H9 (cell line): ENCODE measurements around the gene ANKH. TPM values are rescaled to one million over a fixed set of nuclear protein-coding genes. Genes with fewer than 3 reads are reported as not detected.

Experiments
- DNase-seq: peaks from one replicate; pipeline ENCODE4 v3.0.0-alpha.2; 2017
- H2AFZ ChIP-seq: one replicate; pipeline ENCODE4 v1.6.1; 2013; ENCODE audit warnings: mild to moderate bottlenecking, low read length, control low read depth, moderate library complexity
- H2AK5ac ChIP-seq: 2 replicates; pipeline ENCODE4 v1.6.1; 2013; ENCODE audit warnings: low read length, control low read depth, mixed read lengths; ENCODE audit not compliant: insufficient read length
- H2BK120ac ChIP-seq: one replicate; pipeline ENCODE4 v1.6.1; 2013; ENCODE audit warnings: low read depth, mild to moderate bottlenecking, low read length, control low read depth, inconsistent platforms; ENCODE audit not compliant: poor library complexity, severe bottlenecking
- H2BK12ac ChIP-seq: 2 replicates; pipeline ENCODE4 v1.6.1; 2013; ENCODE audit warnings: low read length, control low read depth, mixed read lengths, low read depth; ENCODE audit not compliant: insufficient read length
- H2BK15ac ChIP-seq: 2 replicates; pipeline ENCODE4 v1.6.1; 2013; ENCODE audit warnings: low read depth, low read length, control low read depth
- H2BK20ac ChIP-seq: one replicate; pipeline ENCODE4 v1.6.1; 2013; ENCODE audit warnings: low read depth, mild to moderate bottlenecking, low read length, control low read depth, inconsistent platforms; ENCODE audit not compliant: poor library complexity, severe bottlenecking
- H2BK5ac ChIP-seq: 2 replicates; pipeline ENCODE4 v1.6.1; 2013; ENCODE audit warnings: low read length, control low read depth, mixed read lengths; ENCODE audit not compliant: insufficient read length
- H3K14ac ChIP-seq: 2 replicates; pipeline ENCODE4 v1.6.1; 2013; ENCODE audit warnings: low read length, control low read depth; ENCODE audit not compliant: insufficient read depth
- H3K18ac ChIP-seq: 2 replicates; pipeline ENCODE4 v1.6.1; 2013; ENCODE audit warnings: low read depth, mild to moderate bottlenecking, mixed read lengths, low read length, control low read depth; ENCODE audit not compliant: insufficient read length
- H3K23ac ChIP-seq: 2 replicates; pipeline ENCODE4 v1.6.1; 2013; ENCODE audit warnings: low read length, control low read depth, mixed read lengths, low read depth; ENCODE audit not compliant: insufficient read length
- H3K23me2 ChIP-seq: 2 replicates; pipeline ENCODE4 v1.6.1; 2013; ENCODE audit warnings: low read depth, mild to moderate bottlenecking, mixed read lengths, low read length, control low read depth; ENCODE audit not compliant: insufficient read length, poor library complexity, severe bottlenecking
- H3K27ac ChIP-seq: 2 replicates; pipeline ENCODE4 v1.5.1; 2013; ENCODE audit warnings: low read length, control low read depth, mixed read lengths, low read depth; ENCODE audit not compliant: insufficient read length
- H3K27me3 ChIP-seq: 2 replicates; pipeline ENCODE4 v1.6.1; 2013; ENCODE audit warnings: low read length, control low read depth, inconsistent platforms; ENCODE audit not compliant: insufficient read depth
- H3K4ac ChIP-seq: 2 replicates; pipeline ENCODE4 v1.6.1; 2013; ENCODE audit warnings: low read depth, mild to moderate bottlenecking, control low read depth, inconsistent platforms, low read length, moderate library complexity
- H3K4me1 ChIP-seq: 2 replicates; pipeline ENCODE4 v1.6.1; 2013; ENCODE audit warnings: low read length, control low read depth, inconsistent platforms; ENCODE audit not compliant: insufficient read depth
- H3K4me2 ChIP-seq: 2 replicates; pipeline ENCODE4 v1.6.1; 2013; ENCODE audit warnings: low read length, control low read depth, mixed read lengths; ENCODE audit not compliant: insufficient read length, insufficient read depth
- H3K56ac ChIP-seq: 2 replicates; pipeline ENCODE4 v1.6.1; 2013; ENCODE audit warnings: low read depth, mild to moderate bottlenecking, mixed read lengths, low read length, control low read depth; ENCODE audit not compliant: insufficient read length
- H3K79me1 ChIP-seq: 2 replicates; pipeline ENCODE4 v1.6.1; 2013; ENCODE audit warnings: low read depth, mild to moderate bottlenecking, moderate library complexity, low read length, control low read depth, inconsistent platforms; ENCODE audit not compliant: insufficient read depth, poor library complexity, severe bottlenecking
- H3K79me2 ChIP-seq: 2 replicates; pipeline ENCODE4 v1.6.1; 2013; ENCODE audit warnings: low read length, control low read depth, inconsistent platforms; ENCODE audit not compliant: insufficient read depth
- H3K9ac ChIP-seq: 2 replicates; pipeline ENCODE4 v1.6.1; 2013; ENCODE audit warnings: low read length, control low read depth, mixed read lengths; ENCODE audit not compliant: insufficient read length; ENCODE audit errors: extremely low read depth
- H3K9me3 ChIP-seq: one replicate; pipeline ENCODE4 v1.6.1; 2013; ENCODE audit warnings: low read depth, low read length, inconsistent platforms; ENCODE audit not compliant: control insufficient read depth
- H3T11ph ChIP-seq: one replicate; pipeline ENCODE4 v1.6.1; 2013; ENCODE audit warnings: mild to moderate bottlenecking, low read length, control low read depth, inconsistent platforms
- H4K20me1 ChIP-seq: one replicate; pipeline ENCODE4 v1.6.1; 2013; ENCODE audit not compliant: control insufficient read depth, insufficient read length, insufficient read depth
- H4K5ac ChIP-seq: 2 replicates; pipeline ENCODE4 v1.6.1; 2013; ENCODE audit warnings: low read depth, mild to moderate bottlenecking, mixed read lengths, low read length, control low read depth; ENCODE audit not compliant: insufficient read length
- H4K8ac ChIP-seq: replicated peaks from 2 replicates; pipeline ENCODE4 v1.6.1; 2013; ENCODE audit warnings: low read length, control low read depth, mixed read lengths, low read depth; ENCODE audit not compliant: insufficient read length
- H4K91ac ChIP-seq: 2 replicates; pipeline ENCODE4 v1.6.1; 2013; ENCODE audit warnings: low read depth, mild to moderate bottlenecking, moderate library complexity, mixed read lengths, low read length, control low read depth; ENCODE audit not compliant: insufficient read length
- H3K27ac Mint-ChIP-seq, 3 experiments: 2 replicates in 2 of 3; 3 replicates in 1 of 3; pipeline ENCODE4 v1.8.0; 2020 to 2021; ENCODE audit warnings: mixed read lengths in 3 of 3, mild to moderate bottlenecking in 1 of 3, moderate library complexity in 1 of 3
- H3K27me3 Mint-ChIP-seq: 2 replicates; pipeline ENCODE4 v1.8.0; 2021; ENCODE audit warnings: low read depth, mild to moderate bottlenecking, moderate library complexity, mixed read lengths
- H3K36me3 Mint-ChIP-seq, 3 experiments: 2 replicates in 2 of 3; 3 replicates in 1 of 3; pipeline ENCODE4 v1.8.0; 2020 to 2021; ENCODE audit warnings: low read depth in 3 of 3, mixed read lengths in 3 of 3; ENCODE audit not compliant: insufficient read depth in 1 of 3
- H3K4me1 Mint-ChIP-seq, 2 experiments: 2 replicates each; pipeline ENCODE4 v1.8.0; 2020; ENCODE audit warnings: mixed read lengths in 2 of 2
- H3K4me3 Mint-ChIP-seq, 2 experiments: 2 replicates in 1 of 2; 3 replicates in 1 of 2; pipeline ENCODE4 v1.8.0; 2020 to 2021; ENCODE audit warnings: mild to moderate bottlenecking in 2 of 2, mixed read lengths in 2 of 2, moderate library complexity in 1 of 2
- H3K9me3 Mint-ChIP-seq, 2 experiments: 2 replicates in 1 of 2; 3 replicates in 1 of 2; pipeline ENCODE4 v1.8.0; 2020; ENCODE audit warnings: mild to moderate bottlenecking in 2 of 2, mixed read lengths in 2 of 2, moderate library complexity in 1 of 2
- CTCF ChIP-seq: fragments of 200-600 bp; sonication (generic); conservative IDR thresholded peaks from 3 replicates; pipeline ENCODE4 v1.8.0; 2021; ENCODE audit warnings: antibody characterized with exemption, mild to moderate bottlenecking
- WGBS: extraction: QIAGEN DNeasy Blood & Tissue Kit; methylation state at CpG from one replicate; pipeline ENCODE4 v1.1.7; 2013; ENCODE audit warnings: missing lambda C conversion rate, low lambda C conversion rate, mixed read lengths; ENCODE audit not compliant: insufficient read length; ENCODE audit errors: extremely low coverage; 5-methylcytosine and 5-hydroxymethylcytosine counted together
- total RNA-seq: library from RNA; stranded (reverse); gene quantifications from 2 replicates; pipeline ENCODE4 v1.2.1, GENCODE V29; 2021

ANKH gene
- total RNA-seq, 1 experiment from 2014 or later: 9.6 TPM

GRCh38 chr5:14767735-14768507 is 103.7 kb downstream of the ANKH start:
- no peak overlapping the region for H3K4ac ChIP-seq
- no peak overlapping the region for H3K18ac ChIP-seq
- no peak for TF ChIP-seq CTCF
- H2BK120ac ChIP-seq: no peak overlapping the region
- H3K9ac ChIP-seq: no peak overlapping the region
- H2BK5ac ChIP-seq: no peak overlapping the region
- Mint-ChIP-seq H3K27ac (no peak overlapping the region), H3K4me1 (no peaks in the 10 kb centered on the region), H3K27me3 (no peaks in the 10 kb centered on the region), H3K4me3 (no peak overlapping the region), H3K9me3 (no peaks in the 10 kb centered on the region), H3K36me3 (no peaks in the 10 kb centered on the region)
- H2AK5ac ChIP-seq: no peak overlapping the region
- no peaks in the 10 kb centered on the region for H3K79me1 ChIP-seq
- WGBS: no CpG with 5 or more reads among the region's 8 CpGs
- H3K4me1 ChIP-seq: no peaks in the 10 kb centered on the region
- no peak overlapping the region for H2BK12ac ChIP-seq
- H3K23me2 ChIP-seq: no peaks in the 10 kb centered on the region
- no peak overlapping the region for H3K23ac ChIP-seq
- H4K91ac ChIP-seq: no peak overlapping the region
- no peaks in the 10 kb centered on the region for H3K27me3 ChIP-seq
- no peaks in the 10 kb centered on the region for H4K20me1 ChIP-seq
- H3K56ac ChIP-seq: no peak overlapping the region
- no peak overlapping the region for H3T11ph ChIP-seq
- H3K9me3 ChIP-seq: no peaks in the 10 kb centered on the region
- no peak overlapping the region for H3K4me2 ChIP-seq
- no peak overlapping the region for H4K8ac ChIP-seq
- no peak overlapping the region for H3K14ac ChIP-seq
- no peaks in the 10 kb centered on the region for H3K79me2 ChIP-seq
- no peak overlapping the region for H2BK20ac ChIP-seq
- DNase-seq: no peak
- no peak overlapping the region for H4K5ac ChIP-seq
- no peak overlapping the region for H3K27ac ChIP-seq
- no peak overlapping the region for H2BK15ac ChIP-seq
- H2AFZ ChIP-seq: no peak overlapping the region
